Measurements from ENCODE around the gene LRWD1.
"Not testable (repeated sequence)": the region's sequence is repeated elsewhere in the genome, so short reads cannot be mapped to it uniquely, and the experiment has no call there.

GRCh38 chr7:102494026-102494425 is 29.2 kb downstream of the LRWD1 start:
- TF ChIP-seq, protein P1, sequence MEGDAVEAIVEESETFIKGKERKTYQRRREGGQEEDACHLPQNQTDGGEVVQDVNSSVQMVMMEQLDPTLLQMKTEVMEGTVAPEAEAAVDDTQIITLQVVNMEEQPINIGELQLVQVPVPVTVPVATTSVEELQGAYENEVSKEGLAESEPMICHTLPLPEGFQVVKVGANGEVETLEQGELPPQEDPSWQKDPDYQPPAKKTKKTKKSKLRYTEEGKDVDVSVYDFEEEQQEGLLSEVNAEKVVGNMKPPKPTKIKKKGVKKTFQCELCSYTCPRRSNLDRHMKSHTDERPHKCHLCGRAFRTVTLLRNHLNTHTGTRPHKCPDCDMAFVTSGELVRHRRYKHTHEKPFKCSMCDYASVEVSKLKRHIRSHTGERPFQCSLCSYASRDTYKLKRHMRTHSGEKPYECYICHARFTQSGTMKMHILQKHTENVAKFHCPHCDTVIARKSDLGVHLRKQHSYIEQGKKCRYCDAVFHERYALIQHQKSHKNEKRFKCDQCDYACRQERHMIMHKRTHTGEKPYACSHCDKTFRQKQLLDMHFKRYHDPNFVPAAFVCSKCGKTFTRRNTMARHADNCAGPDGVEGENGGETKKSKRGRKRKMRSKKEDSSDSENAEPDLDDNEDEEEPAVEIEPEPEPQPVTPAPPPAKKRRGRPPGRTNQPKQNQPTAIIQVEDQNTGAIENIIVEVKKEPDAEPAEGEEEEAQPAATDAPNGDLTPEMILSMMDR (IDR thresholded peaks at IDR 0.05) = not testable (repeated sequence)
- TF ChIP-seq MAZ (IDR thresholded peaks at IDR 0.05; ENCODE audit: borderline replicate concordance, low read depth, low read length); ZC3H11A (IDR thresholded peaks at IDR 0.05); JUNB (IDR thresholded peaks at IDR 0.05); REST (IDR thresholded peaks at IDR 0.05); POLR2A (IDR thresholded peaks at IDR 0.05; ENCODE audit: low read length); EP300 (IDR thresholded peaks at IDR 0.05): not testable (repeated sequence)
